Activated naive CD4-positive, alpha-beta T cell treated with anti-CD3 and anti-CD28 coated beads for 36 hours (primary cell): ENCODE data around the gene IGSF23. TPM values are rescaled to one million over a fixed set of nuclear protein-coding genes. Genes with fewer than 3 reads are reported as not detected.

ENCODE experiments used
- CTCF ChIA-PET: fragments of 350-600 bp; sonication (Branson Sonifier 250); formaldehyde crosslinking; loops from one replicate; lab custom pipeline; 2021; ENCODE audit warnings: antibody characterized with exemption; lab: Charles Lee
- DNase-seq: peaks from one replicate; pipeline ENCODE4 v3.0.0-alpha.2; 2020
- H3K27ac Mint-ChIP-seq: one replicate; pipeline ENCODE4 v1.8.0; 2021; ENCODE audit warnings: mild to moderate bottlenecking, mixed read lengths
- H3K27me3 Mint-ChIP-seq: one replicate; pipeline ENCODE4 v1.8.0; 2021; ENCODE audit warnings: low read depth, mixed read lengths
- H3K36me3 Mint-ChIP-seq: one replicate; pipeline ENCODE4 v1.8.0; 2021; ENCODE audit warnings: low read depth, mixed read lengths
- H3K4me1 Mint-ChIP-seq: one replicate; pipeline ENCODE4 v1.8.0; 2021; ENCODE audit warnings: low read depth, mixed read lengths
- H3K4me3 Mint-ChIP-seq: one replicate; pipeline ENCODE4 v1.8.0; 2021; ENCODE audit warnings: mild to moderate bottlenecking, moderate library complexity, mixed read lengths
- H3K9me3 Mint-ChIP-seq: one replicate; pipeline ENCODE4 v1.8.0; 2021; ENCODE audit warnings: mixed read lengths
- intact Hi-C: fragments of 100-400 bp; cut with micrococcal nuclease; formaldehyde crosslinking; loops from one replicate; pipeline ENCODE4 v1.15.1; 2023
- total RNA-seq, 2 experiments: library from RNA; stranded (reverse); gene quantifications; one replicate each; pipeline ENCODE4 v1.2.3, GENCODE V29; 2021

The IGSF23 gene
- total RNA-seq, 2 experiments from 2014 or later, result not detected

GRCh38 chr19:44576843-44577565, 36.4 kb upstream of the IGSF23 start:
- peaks cover 8% of the 10 kb centered on the region for H3K9me3 Mint-ChIP-seq
- no peak overlapping the region for H3K27ac Mint-ChIP-seq
- intact Hi-C loops, result loop anchor here (1.0 to 2.0 kb wide), 2 partner anchors 80 to 194 kb away; no protein-coding TSS in a partner anchor
- H3K27me3 Mint-ChIP-seq, result no peaks in the 10 kb centered on the region
- CTCF ChIA-PET, result interaction anchor here (0.7 to 2.2 kb wide), 7 partner anchors 28 to 136 kb away, joined by 3 to 13 read pairs (median 3); no protein-coding TSS in a partner anchor
- no peaks in the 10 kb centered on the region for H3K36me3 Mint-ChIP-seq
- peak; percentile 62 for DNase-seq
- no peak overlapping the region for H3K4me3 Mint-ChIP-seq
- H3K4me1 Mint-ChIP-seq, result no peaks in the 10 kb centered on the region

DNA sequence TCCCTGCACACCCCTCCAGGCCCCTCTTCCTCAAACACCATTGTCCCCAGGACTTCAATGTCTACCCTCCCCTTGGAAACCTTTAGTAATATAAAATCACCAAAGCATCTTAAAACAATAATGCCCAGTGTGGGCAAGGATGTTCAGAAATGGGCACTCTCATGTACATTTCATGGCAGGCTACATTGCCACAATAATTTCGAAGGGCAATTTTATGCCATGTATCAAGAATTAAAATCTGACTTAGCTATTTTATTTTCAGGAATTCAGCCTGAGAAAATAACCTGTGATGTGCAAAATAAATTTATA, 35.8 kb upstream of the IGSF23 start:
- no peaks in the 10 kb centered on the region for H3K36me3 Mint-ChIP-seq
- CTCF ChIA-PET, result interaction anchor here (0.7 to 2.2 kb wide), 5 partner anchors 28 to 136 kb away, joined by 3 to 13 read pairs (median 3); no protein-coding TSS in a partner anchor
- intact Hi-C loops, result loop anchor here (1.0 to 2.0 kb wide), 2 partner anchors 80 to 193 kb away; no protein-coding TSS in a partner anchor

DNA sequence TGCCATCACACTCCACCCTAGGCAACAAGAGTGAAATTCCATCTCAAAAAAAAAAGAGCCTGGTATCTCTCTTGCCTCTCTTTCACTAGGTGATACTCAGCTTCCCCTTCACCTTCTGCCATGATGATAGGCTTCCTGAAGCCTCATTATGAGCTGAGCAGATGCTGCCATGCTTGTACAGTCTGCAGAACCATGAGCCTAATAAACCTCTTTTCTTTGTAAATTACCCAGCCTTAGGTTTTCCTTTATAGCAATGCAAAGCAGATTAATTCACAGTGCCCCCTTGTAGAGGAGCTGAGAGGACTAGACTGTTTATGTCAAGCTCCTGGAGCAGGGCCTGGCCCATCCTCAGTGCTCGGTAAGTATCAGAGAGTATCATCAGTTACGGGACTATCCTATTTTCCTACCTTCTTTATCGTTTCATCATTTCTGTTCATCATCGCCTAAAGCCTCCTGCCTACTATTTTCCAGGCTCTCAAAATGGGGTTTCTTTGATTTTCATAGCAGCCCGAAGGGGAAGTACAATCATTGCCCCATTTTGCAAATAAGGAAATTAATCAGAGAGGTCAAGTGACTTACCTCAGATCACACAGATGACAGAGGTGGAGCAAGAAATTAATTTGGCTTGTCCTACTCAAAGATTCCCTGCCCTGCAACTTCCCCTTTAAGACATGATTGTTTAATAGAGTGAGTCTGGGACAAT, 33.5 kb upstream of the IGSF23 start:
- CTCF ChIA-PET, result no interaction called here
- H3K27me3 Mint-ChIP-seq, result peaks cover 5% of the 10 kb centered on the region
- no peak for DNase-seq
- no peak overlapping the region for H3K27ac Mint-ChIP-seq
- H3K4me1 Mint-ChIP-seq, result no peaks in the 10 kb centered on the region
- no peaks in the 10 kb centered on the region for H3K36me3 Mint-ChIP-seq
- H3K9me3 Mint-ChIP-seq, result peaks cover 8% of the 10 kb centered on the region
- no peak overlapping the region for H3K4me3 Mint-ChIP-seq
- intact Hi-C loops, result no loop called here

More for the DNA sequence above, 35.8 kb upstream of the IGSF23 start:
- Mint-ChIP-seq H3K4me3 (no peak overlapping the region), H3K27ac (no peak overlapping the region), H3K27me3 (no peaks in the 10 kb centered on the region), H3K4me1 (no peaks in the 10 kb centered on the region), H3K9me3 (peaks cover 8% of the 10 kb centered on the region)
- no peak for DNase-seq

DNA sequence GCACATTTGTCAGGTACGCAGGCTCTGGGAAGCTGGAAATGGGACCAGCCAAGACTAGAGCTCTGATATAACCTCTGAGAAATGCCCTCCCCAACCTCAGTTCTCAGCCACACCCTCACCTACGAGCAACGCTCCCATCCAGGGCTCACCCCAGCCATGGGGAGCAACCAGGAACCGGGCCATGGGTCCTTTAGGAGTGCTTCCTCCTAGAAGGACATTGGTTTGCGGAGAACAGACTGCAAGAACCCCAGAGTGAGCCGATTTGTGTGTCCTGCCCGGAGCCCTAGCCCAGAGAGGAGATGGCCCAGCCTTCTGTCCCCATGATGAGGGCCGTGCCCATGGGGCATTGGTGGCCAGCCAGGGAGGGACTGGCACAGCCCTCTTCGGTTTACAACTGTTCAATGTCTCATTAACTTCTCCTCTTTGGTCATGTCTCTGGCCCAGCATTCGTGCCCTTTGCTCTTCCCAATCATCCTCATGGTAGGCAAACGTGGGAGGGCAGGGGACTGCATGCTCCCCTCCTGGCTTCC, 32.9 kb upstream of the IGSF23 start:
- no peak for DNase-seq
- Mint-ChIP-seq H3K9me3 (peaks cover 8% of the 10 kb centered on the region), H3K4me1 (no peaks in the 10 kb centered on the region), H3K4me3 (no peak overlapping the region), H3K27ac (no peak overlapping the region), H3K27me3 (peaks cover 5% of the 10 kb centered on the region), H3K36me3 (no peaks in the 10 kb centered on the region)
- CTCF ChIA-PET, result no interaction called here
- intact Hi-C loops, result no loop called here

GRCh38 chr19:44581288-44581687, 32.1 kb upstream of the IGSF23 start:
- Mint-ChIP-seq H3K27ac (no peak overlapping the region), H3K36me3 (no peaks in the 10 kb centered on the region), H3K9me3 (peaks cover 8% of the 10 kb centered on the region), H3K4me3 (no peak overlapping the region), H3K27me3 (peaks cover 5% of the 10 kb centered on the region), H3K4me1 (no peaks in the 10 kb centered on the region)
- intact Hi-C loops, result no loop called here
- no peak for DNase-seq
- CTCF ChIA-PET, result no interaction called here

DNA sequence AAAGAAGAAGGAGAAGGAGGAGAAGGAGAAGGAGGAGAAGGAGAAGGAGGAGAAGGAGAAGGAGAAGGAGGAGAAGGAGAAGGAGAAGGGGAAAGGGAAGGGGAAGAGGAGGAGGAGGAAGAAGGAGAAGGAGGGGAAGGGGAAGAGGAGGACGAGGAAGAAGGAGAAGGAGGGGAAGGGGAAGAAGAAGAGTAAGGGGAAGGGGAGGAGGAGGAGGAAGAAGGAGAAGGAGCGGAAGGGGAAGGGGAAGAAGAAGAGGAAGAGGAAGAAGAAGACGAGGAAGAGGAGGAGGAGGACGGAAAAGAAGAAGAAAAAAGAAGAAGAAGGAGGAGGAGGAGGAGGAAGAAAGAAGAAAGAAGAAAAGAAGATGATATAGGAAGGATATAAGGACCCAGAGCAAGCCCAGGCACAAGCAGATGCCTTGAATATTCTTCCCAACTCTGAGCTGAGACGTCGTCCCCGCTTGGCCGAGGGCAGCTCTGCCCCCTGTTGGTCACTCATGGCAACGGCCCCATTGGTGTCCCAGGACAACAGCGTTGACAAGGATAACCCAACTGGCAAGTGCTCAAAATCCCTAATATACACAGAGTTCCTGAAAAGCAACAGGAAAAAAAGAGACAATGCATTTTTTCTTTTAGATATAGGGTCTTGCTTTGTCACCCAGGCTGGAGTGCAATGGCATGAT, 30.6 kb upstream of the IGSF23 start:
- CTCF ChIA-PET, result interaction anchor here (0.7 to 0.9 kb wide), 3 partner anchors 12 to 81 kb away, joined by 3 to 8 read pairs (median 3); no protein-coding TSS in a partner anchor
- intact Hi-C loops, result no loop called here
- no peak overlapping the region for H3K27ac Mint-ChIP-seq
- DNase-seq, result peak; percentile 54
- H3K4me3 Mint-ChIP-seq, result no peak overlapping the region
- H3K36me3 Mint-ChIP-seq, result no peaks in the 10 kb centered on the region
- H3K9me3 Mint-ChIP-seq, result peaks cover 5% of the 10 kb centered on the region
- H3K27me3 Mint-ChIP-seq, result peaks cover 5% of the 10 kb centered on the region
- H3K4me1 Mint-ChIP-seq, result peaks cover 8% of the 10 kb centered on the region

- peaks cover 18% of the 10 kb centered on the region for H3K4me1 Mint-ChIP-seq
- peaks cover 3% of the 10 kb centered on the region for H3K9me3 Mint-ChIP-seq
- no peak overlapping the region for H3K27ac Mint-ChIP-seq
Observed at GRCh38 chr19:44585371-44586133, 27.8 kb upstream of the IGSF23 start.

DNA sequence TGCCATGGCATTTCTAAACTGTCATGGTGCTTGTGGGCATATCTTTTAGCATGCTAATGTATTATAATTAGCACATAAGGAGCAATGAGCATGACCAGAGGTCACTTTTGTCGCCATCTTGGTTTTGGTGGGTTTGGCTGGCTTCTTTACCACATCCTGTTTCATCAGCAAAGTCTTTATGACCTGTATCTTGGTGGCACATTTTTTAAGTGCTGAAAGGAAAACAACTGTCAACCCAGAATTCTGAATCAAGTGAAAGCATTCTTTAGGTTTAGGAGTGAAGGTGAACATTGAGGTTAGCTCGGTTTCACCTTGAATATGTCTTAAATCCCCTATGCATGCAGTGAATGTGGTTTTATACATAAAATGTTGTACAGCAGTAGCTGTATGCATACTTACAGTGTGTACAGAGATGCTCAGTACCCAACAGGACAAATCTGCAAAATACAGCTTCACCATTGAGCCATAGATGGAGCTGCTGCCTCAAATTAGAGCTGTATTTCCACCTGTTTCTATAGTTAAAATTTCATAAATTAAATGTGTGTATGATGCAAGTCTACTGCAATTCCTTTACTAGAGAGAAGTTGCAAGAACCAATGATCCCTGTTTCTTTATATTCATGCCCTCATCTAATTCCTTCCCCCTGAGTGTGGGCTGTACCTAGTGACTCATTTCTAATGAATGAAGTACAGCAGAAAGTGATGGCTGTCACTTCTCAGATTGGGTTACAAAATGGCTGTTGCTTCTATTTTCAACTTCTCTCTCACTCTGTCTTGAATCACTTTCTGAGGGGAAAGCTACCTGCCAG, 25.2 kb upstream of the IGSF23 start:
- no peak overlapping the region for H3K4me3 Mint-ChIP-seq
- intact Hi-C loops, result loop anchor here (1.0 kb wide), 2 partner anchors 88 to 165 kb away; partner anchors contain the start of gene ZNF180
- peaks cover 18% of the 10 kb centered on the region for H3K4me1 Mint-ChIP-seq
- H3K27me3 Mint-ChIP-seq, result peaks cover 4% of the 10 kb centered on the region
- peak overlapping the region; percentile 83 for H3K27ac Mint-ChIP-seq
- peak; percentile 74 for DNase-seq
- CTCF ChIA-PET, result interaction anchor here (1.1 to 1.3 kb wide), 2 partner anchors 66 to 69 kb away, joined by 3 to 5 read pairs; no protein-coding TSS in a partner anchor
- peaks cover 3% of the 10 kb centered on the region for H3K9me3 Mint-ChIP-seq
- H3K36me3 Mint-ChIP-seq, result no peaks in the 10 kb centered on the region

More at GRCh38 chr19:44585371-44586133, 27.8 kb upstream of the IGSF23 start:
- intact Hi-C loops, result no loop called here
- CTCF ChIA-PET, result interaction anchor here (0.7 to 1.4 kb wide), 2 partner anchors 15 to 69 kb away, joined by 3 to 4 read pairs; no protein-coding TSS in a partner anchor
- Mint-ChIP-seq H3K27me3 (peaks cover 5% of the 10 kb centered on the region), H3K36me3 (no peaks in the 10 kb centered on the region), H3K4me3 (no peak overlapping the region)
- no peak for DNase-seq

DNA sequence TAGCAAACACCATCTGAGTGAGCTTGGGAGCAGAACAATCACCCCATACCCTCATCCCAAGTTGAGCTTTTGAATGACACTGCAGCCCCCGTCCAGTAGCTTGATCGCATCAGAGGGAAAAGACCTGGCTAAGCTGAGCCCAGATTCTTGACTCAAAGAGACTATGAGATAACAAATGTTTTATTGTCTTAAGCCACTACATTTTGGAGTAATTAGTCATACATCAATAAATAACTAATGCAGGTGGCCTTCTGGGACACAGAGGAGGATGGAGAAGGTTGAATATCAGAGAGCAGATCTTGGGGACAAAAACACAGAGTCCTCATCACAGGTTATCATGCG, 24.6 kb upstream of the IGSF23 start:
- no peaks in the 10 kb centered on the region for H3K27me3 Mint-ChIP-seq
- H3K4me3 Mint-ChIP-seq, result no peak overlapping the region
- peaks cover 18% of the 10 kb centered on the region for H3K4me1 Mint-ChIP-seq
- H3K27ac Mint-ChIP-seq, result peak overlapping the region; percentile 83
- no peak for DNase-seq
- peaks cover 3% of the 10 kb centered on the region for H3K9me3 Mint-ChIP-seq
- CTCF ChIA-PET, result interaction anchor here (0.7 to 1.3 kb wide), 3 partner anchors 63 to 68 kb away, joined by 3 to 5 read pairs (median 3); no protein-coding TSS in a partner anchor
- intact Hi-C loops, result loop anchor here (1.0 kb wide), 2 partner anchors 88 to 165 kb away; partner anchors contain the start of gene ZNF180
- no peaks in the 10 kb centered on the region for H3K36me3 Mint-ChIP-seq

DNA sequence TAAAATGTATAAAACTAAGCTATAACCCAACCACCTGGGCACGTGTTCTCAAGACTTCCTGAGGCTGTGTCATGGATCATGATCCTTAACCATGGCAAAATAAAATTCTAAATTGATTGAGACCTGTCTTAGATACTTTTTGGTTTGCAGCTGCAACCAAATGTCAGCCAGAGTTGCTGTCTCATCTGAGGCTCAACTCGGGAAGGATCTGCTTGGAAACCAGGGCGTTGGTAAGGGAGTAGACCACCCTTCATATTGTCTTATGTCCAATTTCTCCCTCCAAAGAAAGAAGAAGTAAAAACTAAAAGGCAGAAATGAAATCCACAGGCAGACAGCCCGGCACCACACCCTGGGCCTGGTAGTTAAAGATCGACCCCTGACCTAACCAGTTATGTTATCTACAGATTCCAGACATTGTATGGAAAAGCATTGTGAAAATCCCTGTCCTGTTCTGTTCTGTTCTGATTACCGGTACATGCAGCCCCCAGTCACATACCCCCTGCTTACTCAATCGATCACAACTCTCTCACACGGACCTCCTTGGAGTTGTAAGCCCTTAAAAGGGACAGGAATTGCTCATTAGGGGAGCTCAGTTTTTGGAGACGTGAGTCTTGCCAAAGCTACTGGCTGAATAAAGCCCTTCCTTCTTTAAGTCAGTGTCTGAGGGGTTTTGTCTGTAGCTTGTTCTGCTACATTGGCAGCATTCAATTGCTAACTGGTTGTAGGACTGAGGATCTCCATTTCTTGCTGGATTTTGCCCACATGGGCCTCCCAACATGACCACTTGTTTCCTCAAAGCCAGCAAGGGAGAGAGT, 22.9 kb upstream of the IGSF23 start:
- H3K9me3 Mint-ChIP-seq, result peaks cover 3% of the 10 kb centered on the region
- H3K4me3 Mint-ChIP-seq, result no peak overlapping the region
- CTCF ChIA-PET, result interaction anchor here (1.0 kb wide), 1 partner anchor 12 kb away, joined by 3 read pairs; no protein-coding TSS in a partner anchor
- DNase-seq, result no peak
- intact Hi-C loops, result no loop called here
- H3K27ac Mint-ChIP-seq, result no peak overlapping the region
- no peaks in the 10 kb centered on the region for H3K36me3 Mint-ChIP-seq
- H3K27me3 Mint-ChIP-seq, result no peaks in the 10 kb centered on the region
- peaks cover 18% of the 10 kb centered on the region for H3K4me1 Mint-ChIP-seq
